Measurements from ENCODE around the gene PSMD2. TPM values are rescaled to one million over a fixed set of nuclear protein-coding genes. Genes with fewer than 3 reads are reported as not detected.

Gene PSMD2
- total and polyA plus RNA-seq, 2 of the 8 experiments (the other 6 are each of a cell fraction or from before 2014, with no cell fraction given): 350 to 363 TPM

DNA sequence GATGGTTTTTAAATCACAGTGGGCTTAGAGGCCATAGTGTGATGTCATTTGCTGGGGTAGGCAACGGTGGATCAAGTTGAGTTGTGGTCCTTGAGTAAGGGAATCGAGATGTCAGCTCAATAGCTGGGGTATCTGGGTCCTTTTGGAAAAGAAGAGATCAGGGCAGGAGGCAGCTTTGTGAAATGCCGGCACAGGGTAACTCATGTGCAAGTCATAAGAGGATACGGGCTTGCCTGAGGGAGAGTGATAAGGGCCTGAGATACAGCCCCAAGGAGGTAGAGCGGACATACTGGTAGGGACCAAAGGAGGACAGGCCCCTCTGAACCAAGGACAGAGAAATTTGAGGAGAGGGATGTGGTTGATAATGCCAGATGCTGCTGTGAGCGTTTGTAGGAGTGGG lies 34.1 kb downstream of the PSMD2 start:
- no peak overlapping the region for H3K27ac ChIP-seq (ENCODE audit: low read depth, low read length)
- 95% methylated on average over 6 of the region's 6 CpGs; no CpG with 5 or more reads in 1 of the 2 experiments for WGBS, 2 experiments (ENCODE audit: extremely low coverage in 1 of 2, insufficient coverage in 1 of 2, insufficient read length in 1 of 2, insufficient replicate concordance in 2 of 2, low coverage in 1 of 2, low lambda C conversion rate in 2 of 2, missing lambda C conversion rate in 1 of 2)
- H3K56ac ChIP-seq (replicated peaks; ENCODE audit: insufficient read length, low read depth, low read length): no peak overlapping the region
- no peak overlapping the region for H3K23ac ChIP-seq (ENCODE audit: insufficient read length)
- no peaks in the 10 kb centered on the region for H3K9me3 ChIP-seq (ENCODE audit: insufficient read depth in 2 of 2, low read depth in 1 of 2, low read length in 1 of 2)
- ChIA-PET CTCF (ENCODE audit: partially characterized antibody) (interaction anchor here (1.2 kb wide), 1 partner anchor 17 kb away, joined by 4 read pairs; no protein-coding TSS in a partner anchor), POLR2A (ENCODE audit: partially characterized antibody) (interaction anchor here (1.0 to 2.0 kb wide), 4 partner anchors 9 to 15 kb away, joined by 3 to 16 read pairs (median 9); no protein-coding TSS in a partner anchor)
- H3K4me1 ChIP-seq (replicated peaks in 1 of 4; ENCODE audit: control insufficient read depth in 3 of 4, insufficient read depth in 4 of 4, low read length in 3 of 4): peaks cover 0 to 16% (median 12%) of the 10 kb centered on the region in 4 experiments; a peak in 6 of 7 replicates
- no peak for FAIRE-seq
- no peak overlapping the region for H3K18ac ChIP-seq (ENCODE audit: extremely low read depth, low read length)
- H3K36me3 ChIP-seq (ENCODE audit: control insufficient read depth in 2 of 4, insufficient read depth in 4 of 4, low read length in 3 of 4): peaks cover 39 to 66% (median 59%) of the 10 kb centered on the region in 4 experiments
- H4K8ac ChIP-seq (ENCODE audit: extremely low read depth, insufficient read depth, low read length): no peak overlapping the region; the same call in 1 of the 2 replicates
- H3K14ac ChIP-seq (ENCODE audit: insufficient read length): no peak overlapping the region
- H3K4me3 ChIP-seq (ENCODE audit: extremely low read depth in 1 of 4, insufficient read depth in 2 of 4, low read depth in 3 of 4, low read length in 4 of 4): no peak overlapping the region
- no peak overlapping the region for H2BK12ac ChIP-seq (ENCODE audit: low read depth, low read length)
- H2BK5ac ChIP-seq (ENCODE audit: low read depth, low read length): no peak overlapping the region
- no peak overlapping the region for H2AFZ ChIP-seq (ENCODE audit: low read length)
- no peak overlapping the region for H3K9ac ChIP-seq (replicated peaks in 1 of 4; ENCODE audit: extremely low read depth in 1 of 4, low read depth in 3 of 4, low read length in 3 of 4)
- H4K20me1 ChIP-seq (replicated peaks in 1 of 2; ENCODE audit: control insufficient read depth in 1 of 2, insufficient read depth in 2 of 2, low read length in 2 of 2): peaks cover 17 to 31% of the 10 kb centered on the region in 2 experiments
- H4K91ac ChIP-seq (replicated peaks; ENCODE audit: insufficient read length, low read length): no peak overlapping the region
- no peak overlapping the region for H2BK15ac ChIP-seq (ENCODE audit: low read length)
- H3K79me2 ChIP-seq (ENCODE audit: control insufficient read depth in 1 of 2, insufficient read depth in 2 of 2, low read length in 2 of 2): 0 out of 4 replicates have a peak, but pooled peaks cover 0 to 2% of the 10 kb centered on the region in 2 experiments
- H2BK120ac ChIP-seq (replicated peaks; ENCODE audit: low read depth, low read length): no peak overlapping the region
- no peak overlapping the region for H3K4me2 ChIP-seq (ENCODE audit: insufficient read depth in 1 of 2, low read depth in 2 of 2, low read length in 2 of 2)
- H4K5ac ChIP-seq (ENCODE audit: insufficient read length, low read depth, low read length): no peak overlapping the region
- H3K79me1 ChIP-seq (ENCODE audit: low read depth, low read length): peaks cover 11% of the 10 kb centered on the region
- no peak overlapping the region for H2BK20ac ChIP-seq (ENCODE audit: low read length)
- H2AK5ac ChIP-seq (ENCODE audit: low read depth, low read length): no peak overlapping the region
- no peaks in the 10 kb centered on the region for H3K27me3 ChIP-seq (replicated peaks in 1 of 4; ENCODE audit: control insufficient read depth in 3 of 4, extremely low read depth in 1 of 4, insufficient read depth in 3 of 4, low read length in 3 of 4)
- TF ChIP-seq SIRT6 (IDR thresholded peaks at IDR 0.05; ENCODE audit: low read length): no peak
- TF ChIP-seq POLR2AphosphoS5 (IDR thresholded peaks at IDR 0.05; ENCODE audit: low read depth, low read length): 0 out of 2 replicates have a peak, but pooled peaks have one; percentile 14
- TF ChIP-seq FOSL1 (IDR thresholded peaks at IDR 0.05; ENCODE audit: insufficient read depth, low read depth, low read length): no peak
- TF ChIP-seq, protein P1, sequence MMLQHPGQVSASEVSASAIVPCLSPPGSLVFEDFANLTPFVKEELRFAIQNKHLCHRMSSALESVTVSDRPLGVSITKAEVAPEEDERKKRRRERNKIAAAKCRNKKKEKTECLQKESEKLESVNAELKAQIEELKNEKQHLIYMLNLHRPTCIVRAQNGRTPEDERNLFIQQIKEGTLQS (IDR thresholded peaks at IDR 0.05; ENCODE audit: insufficient read depth, low read depth, low read length): no peak
- no peak for TF ChIP-seq CBX5 (IDR thresholded peaks at IDR 0.05; ENCODE audit: low read depth, low read length)
- H3K4ac ChIP-seq (replicated peaks; ENCODE audit: insufficient read length, low read depth, low read length): no peak overlapping the region
- H3K23me2 ChIP-seq (ENCODE audit: low read depth, low read length): peaks cover 12% of the 10 kb centered on the region
- no peak for DNase-seq (ENCODE audit: low read depth in 1 of 2, low spot score in 2 of 2)

Measured in H1 (cell line).